HG02759 (cell line): ENCODE measurements around the gene TMEM170A.
"Not testable (repeated sequence)": the region's sequence is repeated elsewhere in the genome, so short reads cannot be mapped to it uniquely, and the experiment has no call there.

Experiments used
- ATAC-seq: cut with Tn5 transposase; IDR thresholded peaks from one replicate; pipeline ENCODE4 v1.9.1; 2021; ENCODE audit warnings: mild to moderate bottlenecking, moderate library complexity; ENCODE audit not compliant: unreplicated experiment

Gene TMEM170A, protein sequence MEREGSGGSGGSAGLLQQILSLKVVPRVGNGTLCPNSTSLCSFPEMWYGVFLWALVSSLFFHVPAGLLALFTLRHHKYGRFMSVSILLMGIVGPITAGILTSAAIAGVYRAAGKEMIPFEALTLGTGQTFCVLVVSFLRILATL

DNA sequence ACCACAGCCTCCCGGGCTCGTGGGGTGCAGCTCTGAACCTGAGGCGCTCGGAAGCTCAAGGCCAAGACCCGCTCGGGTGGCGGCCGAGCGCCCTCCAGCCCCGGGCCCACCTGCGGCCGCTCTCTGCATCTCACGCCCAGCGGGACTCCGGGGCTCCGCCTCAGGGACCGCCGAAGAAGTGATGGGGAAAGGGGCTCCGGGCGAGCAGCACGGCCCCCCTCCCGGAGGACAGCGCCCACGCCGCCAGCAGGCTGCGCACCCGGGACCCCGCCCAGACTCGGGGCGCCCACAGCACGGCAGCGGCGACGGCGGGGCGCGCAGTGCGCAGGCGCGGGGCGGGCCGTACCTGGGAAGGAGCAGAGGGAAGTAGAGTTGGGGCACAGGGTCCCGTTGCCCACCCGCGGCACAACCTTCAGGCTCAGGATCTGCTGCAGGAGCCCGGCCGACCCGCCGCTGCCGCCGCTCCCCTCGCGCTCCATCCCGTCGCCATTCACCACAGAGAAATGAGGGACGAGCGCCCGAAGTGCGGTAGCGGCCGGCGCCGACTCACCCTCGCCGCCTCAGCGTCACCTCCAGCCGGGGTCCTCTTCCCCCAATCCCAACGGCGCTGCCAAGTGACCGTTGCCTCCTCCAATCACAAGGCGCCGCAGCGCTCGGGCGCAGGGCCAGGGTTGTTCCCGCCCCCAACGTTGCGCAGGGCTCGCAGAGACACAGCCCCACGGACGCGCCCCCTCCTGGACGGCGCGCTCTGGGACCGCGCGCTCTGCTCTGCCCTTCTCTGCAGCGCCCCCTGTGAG lies at the start of gene TMEM170A:
Gene TMEM170A (minus strand): TSS at position 568 of the 797 bp plus-strand sequence. CDS start 89 bp downstream, at position 479.
- peak; percentile 96 for ATAC-seq

DNA sequence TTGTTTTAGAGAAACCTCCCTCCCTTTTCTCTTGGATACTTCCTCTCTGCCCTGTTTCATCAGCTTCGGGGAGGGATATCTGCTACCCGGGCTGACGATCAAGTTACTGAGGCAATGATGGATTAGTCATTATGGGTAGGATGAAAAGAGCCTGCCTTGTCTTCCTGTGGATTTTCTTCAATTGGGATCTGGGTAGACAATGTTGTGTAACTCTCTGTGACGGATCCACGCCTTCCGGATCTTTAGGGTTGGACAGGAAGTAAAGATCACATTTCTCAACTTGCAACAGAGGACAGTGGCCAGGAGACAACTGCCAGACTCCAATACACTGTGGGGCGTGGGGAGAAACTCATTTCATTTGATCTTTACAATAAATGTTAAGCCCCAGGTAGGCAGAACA lies 42.1 kb upstream of the TMEM170A start:
- ATAC-seq: no peak

DNA sequence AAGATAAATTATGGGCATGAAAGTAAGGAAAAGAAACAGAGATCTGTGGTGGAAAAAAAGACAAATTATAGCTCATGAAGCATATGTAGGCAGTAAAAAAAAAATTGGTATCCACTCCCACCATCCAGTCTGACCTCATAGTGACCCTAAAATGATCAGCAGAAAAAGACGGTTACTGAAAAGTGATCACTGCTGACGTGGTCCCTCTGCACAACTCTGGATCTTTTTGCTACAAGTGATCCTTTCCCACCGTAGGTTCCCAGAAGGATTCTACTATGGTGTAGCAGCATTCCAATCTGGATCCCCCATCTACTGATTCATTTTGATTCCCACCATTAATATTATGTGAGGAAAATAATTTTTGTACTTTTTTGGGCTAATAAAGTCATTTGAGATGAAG lies 41.6 kb upstream of the TMEM170A start:
- ATAC-seq: no peak

DNA sequence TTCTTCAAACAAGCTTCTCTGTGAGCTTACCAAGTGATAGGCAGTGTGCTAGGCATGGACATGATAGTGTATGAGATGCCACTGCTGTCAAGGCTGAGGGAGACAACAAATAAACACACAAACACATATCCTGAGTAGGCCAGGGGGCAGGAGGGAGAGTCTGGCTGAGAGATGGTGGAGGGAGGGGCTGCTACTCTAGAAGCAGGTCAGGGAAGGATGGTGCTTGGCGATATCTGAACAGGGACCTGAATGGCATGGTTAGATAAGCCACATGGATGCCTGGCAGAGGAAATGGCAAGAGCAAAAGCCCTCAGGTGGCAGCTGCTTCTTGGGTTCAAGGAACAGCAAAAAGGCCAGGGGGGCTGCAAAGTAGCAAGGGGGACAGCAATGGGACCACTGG lies 39.3 kb upstream of the TMEM170A start:
- ATAC-seq: no peak

DNA sequence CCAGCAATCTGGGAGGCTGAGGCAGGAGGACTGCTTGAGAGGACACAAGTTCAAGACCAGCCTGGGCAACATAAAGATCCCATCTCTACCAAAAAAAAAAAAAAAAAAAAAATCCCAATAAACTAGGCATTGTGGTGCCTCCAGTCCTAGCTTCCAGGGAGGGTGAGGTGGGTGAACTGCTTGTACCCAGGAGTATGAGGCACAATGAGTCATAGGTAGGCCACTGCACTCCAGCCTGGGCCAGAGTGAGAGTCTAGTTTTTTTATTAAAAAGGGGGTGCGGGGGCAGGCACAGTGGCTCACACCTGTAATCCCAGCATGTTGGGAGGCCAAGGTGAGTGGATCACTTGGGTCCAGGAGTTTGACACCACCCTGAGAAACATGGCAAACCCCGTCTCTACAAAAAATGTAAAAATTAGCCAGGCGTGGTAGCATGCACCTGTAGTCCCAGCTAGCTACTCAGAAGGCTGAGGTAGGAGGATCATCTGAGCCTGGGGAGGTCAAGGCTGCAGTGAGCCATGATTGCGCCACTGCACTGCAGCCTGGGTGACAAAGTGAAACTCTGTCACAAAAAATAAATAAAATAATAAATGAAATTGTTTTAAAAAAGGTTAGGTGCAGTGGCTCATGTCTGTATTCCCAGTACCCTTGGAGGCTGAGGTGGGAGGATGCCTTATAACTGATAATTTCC lies 38.6 kb upstream of the TMEM170A start:
- no peak for ATAC-seq

DNA sequence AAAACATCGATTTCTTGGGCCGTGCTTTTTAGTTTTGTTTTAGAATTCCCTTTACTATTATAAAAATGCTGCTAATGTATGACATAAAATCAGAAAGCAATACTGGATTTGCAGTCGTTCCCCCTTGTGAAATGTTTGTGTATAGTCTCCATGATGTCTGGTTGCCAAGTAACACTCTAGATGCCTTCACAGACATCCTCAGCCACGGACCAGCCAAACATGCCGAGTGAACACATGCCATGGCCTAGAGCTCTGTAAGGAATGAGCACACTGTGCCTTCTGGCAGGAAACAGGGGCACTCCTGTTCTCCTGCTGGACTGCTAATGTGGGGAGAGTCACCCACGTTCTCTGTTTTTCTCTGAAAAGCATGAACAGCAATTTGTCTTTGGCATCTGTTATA lies 37.3 kb upstream of the TMEM170A start:
- ATAC-seq: not testable (repeated sequence)

DNA sequence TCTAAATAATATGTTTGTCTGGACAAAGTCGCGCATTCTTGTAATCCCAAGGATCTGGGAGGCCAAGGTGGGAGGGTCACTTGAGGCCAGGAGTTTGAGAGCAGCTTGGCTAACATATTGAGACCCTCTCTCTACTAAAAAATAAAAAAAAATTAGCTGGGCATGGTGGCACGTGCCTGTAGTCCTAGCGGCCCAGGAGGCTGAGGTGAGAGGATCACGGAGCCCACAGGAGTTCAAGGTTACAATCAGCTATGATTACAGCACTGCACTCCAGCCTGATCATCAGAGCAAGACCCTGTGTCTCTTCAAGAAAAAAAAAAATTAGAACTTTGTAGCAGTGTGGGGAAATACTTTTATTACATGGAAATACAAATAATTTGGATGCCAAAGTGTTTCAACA lies 36.9 kb upstream of the TMEM170A start:
- no peak for ATAC-seq

DNA sequence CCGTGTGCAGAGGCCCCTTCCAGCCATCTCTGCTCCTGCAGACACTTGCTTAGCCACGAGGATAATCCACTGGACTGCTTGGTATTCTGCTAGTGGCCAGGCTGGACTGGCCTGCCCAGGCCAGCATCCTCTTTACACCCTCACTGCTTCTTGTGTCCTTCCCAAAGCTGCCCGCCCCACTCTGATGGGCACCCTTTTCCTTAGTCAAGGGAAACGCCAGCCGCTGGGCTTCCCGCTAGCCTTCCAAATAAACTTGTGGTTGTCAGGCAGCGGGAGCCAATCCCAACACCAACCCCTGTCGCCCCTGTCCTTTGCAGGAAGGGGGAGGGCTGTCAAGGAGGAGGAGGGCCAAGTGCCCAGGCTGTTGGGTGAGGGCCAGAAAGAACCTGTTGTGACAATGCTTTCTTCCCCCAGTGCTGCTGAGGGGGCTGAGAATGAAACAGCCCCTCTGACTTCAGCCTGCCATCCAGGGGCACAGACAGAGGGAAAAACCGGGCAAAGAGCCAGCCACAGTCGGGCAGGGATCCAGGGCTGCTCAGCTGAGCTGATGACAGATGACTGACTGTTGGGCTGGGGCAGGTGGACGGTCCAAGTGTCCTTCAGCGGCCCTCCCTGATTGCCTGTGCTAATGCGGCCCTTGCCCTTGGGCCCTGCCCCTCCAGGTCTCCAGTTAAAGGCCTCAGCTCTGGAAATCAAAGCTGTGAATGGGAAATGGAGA lies 34.3 kb upstream of the TMEM170A start:
- ATAC-seq: not testable (repeated sequence)

DNA sequence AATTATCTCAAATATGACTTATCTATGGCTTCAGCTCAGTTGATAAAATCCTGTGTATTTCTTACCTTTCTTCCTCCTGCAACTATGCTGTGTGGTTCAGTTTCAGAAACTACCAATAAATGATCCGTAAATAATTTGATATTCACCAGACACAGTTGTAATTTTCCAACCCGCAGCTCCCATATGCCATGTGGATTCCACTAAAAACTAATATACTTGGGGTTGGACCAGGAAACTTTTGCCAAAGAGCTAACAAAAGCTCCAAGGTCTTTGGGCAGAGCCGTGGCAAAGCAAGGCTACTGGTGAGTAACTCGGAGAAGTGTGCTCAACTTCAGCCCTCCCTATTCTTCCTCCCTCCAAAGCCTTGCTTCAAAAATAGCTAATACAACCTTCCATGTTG lies 33.1 kb upstream of the TMEM170A start:
- no peak for ATAC-seq

DNA sequence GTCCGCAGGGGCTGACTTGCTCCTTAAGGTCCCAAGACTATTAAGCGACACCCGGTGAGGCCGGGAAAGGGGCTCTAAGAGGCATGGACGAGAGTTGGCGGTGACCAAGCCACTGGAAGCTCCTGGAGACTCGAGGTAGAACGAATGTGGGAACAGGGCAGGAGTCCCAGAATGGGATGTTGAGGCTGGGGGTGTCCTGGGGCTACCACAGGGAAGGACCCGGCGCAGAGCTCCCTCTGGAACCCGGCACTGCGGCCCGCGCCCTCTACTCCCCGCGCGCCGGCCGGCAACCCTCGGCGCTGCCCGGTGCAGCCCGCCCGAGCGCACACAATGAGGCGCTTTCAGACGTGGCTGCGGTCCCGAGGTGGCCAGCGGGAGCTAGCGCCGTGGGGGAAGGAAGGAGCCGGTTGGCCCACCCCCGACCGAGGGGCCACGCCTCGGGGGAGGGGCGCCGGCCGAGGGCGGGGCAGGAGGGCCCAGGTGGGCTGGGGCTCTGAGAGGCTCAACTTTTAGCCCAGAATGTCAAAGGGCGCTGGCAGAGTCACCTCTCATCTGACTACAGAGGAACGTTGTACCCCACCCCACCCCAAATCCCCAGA lies 30.7 kb upstream of the TMEM170A start, which contains the start of gene CHST6:
Gene CHST6 (minus strand): TSS at position 366 of the 599 bp plus-strand sequence. CDS start 15,613 bp downstream, outside the sequence.
- peak; percentile 85 for ATAC-seq

DNA sequence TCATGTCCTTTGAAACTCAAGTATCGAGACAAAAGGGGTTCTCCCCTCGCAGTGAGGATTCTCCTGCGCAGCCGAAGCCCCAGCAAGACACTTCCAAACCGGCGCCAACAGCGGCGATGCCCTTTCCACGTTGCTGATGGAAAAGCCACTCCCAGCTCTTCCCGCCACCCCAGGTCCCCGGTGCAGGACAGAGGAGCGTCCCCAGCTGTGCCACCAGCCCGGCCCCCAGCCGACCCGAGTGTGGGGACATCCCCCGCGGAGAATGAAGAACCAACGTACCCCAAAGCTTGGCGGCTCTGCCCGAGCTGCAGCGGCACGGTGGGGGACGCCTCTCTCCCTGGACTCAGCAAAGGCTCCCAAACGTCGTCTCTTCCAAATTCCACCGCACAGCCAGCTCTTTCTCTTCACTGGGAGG lies 30.2 kb upstream of the TMEM170A start:
- peak; percentile 5 for ATAC-seq

DNA sequence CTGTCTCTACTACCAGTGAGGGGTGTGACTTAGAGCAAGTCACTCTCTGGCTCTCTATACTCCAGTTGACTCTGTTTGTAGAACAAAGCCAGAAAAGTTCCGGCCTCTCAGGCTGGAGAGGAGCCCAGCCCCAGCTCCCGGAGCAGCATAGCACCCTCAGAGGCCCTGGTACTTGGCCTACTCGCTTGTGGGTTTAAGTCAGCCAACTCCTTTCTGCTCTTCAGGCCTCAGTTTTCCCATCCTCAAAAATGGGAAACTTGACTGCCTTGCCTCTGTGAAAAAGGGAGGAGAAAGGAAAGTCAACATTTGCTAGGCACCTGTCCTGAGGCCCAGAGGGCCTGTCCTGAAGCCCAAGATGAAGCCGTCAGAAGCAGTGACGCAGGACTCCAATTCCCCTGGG lies 29.7 kb upstream of the TMEM170A start:
- no peak for ATAC-seq

DNA sequence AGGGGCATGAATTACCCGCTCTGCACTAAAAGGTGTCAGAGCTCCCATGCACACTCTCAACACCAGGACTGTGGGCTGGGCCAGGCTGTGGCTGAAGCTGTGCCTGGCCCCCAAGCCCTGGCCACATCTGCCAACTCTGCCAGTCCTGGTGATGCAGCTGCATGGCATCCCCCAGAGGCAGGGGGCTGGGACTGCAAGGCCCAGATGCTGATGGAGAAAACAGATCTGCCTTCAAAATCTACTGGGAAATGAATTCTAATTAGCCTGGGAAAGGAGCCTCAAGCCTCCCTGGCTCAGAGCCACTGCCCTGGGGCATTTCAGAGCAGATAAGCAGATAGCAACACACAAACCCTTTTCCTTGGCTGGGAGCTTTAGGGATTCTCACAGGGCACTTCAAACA lies 27.4 kb upstream of the TMEM170A start:
- ATAC-seq: no peak

DNA sequence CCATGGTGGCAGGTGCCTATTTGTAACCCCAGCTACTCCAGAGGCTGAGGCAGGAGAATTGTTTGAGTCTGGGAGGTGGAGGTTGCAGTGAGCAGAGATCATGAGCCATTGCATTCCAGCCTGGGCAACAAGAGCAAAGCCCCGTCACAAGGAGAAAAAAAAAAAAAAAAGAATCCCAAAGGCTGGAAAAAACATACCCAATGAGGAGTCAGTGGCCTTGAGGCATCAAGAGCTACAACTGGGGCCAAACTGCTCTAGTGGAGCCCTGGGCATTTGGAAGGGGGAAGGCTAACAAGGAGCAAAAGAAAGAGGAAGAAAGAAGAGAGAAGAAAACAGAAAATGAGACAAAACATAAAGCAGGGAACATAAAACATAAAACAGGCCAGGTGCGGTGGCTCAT lies 23.8 kb upstream of the TMEM170A start:
- ATAC-seq: no peak

DNA sequence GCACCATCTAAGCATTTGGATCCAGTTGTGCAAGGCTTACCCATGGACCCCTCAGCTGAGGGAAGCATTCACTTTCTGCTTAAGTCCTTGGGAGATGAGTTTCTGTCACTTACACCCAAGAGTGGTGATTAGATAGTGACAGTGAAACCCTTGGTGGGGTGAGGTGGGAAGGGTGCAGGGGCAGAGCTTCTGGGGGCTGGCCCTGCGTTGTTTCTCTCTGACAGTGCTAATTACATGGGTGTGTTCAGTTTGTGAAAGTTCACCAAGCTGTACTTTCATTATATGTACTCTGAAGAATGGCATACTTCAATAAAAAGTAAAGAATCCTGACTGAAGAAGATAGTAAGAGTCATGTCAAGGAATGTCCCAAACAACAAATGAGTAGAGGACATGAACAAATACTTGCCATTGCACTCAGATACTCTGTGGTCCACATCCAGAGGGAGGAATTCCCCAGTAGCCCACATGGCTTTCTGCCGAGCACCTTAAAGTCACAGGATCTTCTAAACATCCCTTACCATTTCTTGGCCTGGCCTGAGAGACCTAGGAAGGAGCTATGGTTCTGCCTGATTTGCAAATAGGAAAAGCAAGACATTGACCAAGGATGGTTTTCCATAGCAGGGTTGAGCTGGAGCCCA lies 22.3 kb upstream of the TMEM170A start:
- ATAC-seq: peak; percentile 37

DNA sequence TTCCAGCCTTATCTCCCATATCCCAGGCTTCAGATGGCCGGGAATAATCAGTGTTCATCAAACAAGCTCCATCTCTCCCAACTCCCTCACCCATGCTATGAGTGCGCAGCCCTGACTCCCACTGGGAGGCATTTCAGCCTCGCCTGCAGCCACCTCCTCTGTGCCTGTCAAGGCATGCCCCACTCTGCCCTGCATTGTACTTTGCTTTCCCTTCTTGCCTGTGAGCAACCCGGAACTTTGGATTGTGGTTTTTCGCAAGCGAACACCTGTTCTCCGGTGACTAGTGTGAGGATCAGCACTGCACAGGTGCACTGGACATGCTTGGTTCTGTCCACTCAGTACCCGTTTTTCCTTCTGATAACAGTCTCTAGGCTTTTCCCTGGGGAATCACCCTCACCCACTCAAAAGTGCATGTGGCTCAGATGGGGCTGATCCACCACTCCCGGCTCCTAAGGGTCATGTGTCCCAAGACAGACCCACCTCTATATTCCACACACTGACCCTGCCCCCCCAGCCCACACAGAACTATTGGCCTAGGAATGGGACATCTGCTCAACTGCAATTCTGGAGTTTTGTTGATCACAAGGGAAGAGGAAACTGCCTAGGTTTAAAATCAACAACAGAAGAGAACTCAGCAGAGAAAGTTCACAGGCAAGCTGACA lies 21.7 kb upstream of the TMEM170A start:
- no peak for ATAC-seq

DNA sequence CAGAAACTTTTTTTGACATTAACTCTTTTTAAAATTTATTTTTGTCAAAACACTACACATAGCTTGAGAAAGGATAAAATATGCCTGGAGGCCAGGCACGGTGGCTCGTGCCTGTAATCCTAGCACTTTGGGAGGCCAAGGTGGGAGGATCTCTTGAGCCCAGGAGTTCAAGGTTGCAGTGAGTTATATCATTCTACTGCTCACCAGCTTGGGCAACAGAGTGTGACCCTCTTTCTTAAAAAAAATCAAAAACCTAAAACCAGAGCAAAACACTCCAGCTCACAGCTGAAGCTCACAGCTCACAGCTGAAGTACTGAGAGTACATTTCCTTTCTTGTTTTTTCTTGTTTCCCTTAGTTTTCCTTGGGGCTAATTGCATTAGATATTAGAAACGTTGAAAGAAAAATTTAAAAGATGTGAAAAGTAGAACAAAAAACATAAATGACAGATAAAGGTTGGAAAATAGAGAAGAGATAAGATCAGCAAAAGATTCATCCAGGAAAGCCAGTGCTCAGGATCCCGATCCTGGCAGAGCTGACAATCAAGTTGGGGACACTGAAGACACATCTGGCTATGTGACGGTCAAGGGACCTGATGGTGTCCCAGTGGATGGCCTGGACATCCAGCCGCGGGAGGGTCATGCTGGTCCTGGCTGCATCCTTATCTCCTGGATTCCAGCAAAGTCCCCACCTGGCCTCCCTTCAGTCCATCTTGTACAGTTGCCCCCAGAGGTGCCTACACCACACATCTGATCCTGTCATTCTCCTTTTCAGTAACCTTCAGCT lies 20.9 kb upstream of the TMEM170A start:
- peak; percentile 37 for ATAC-seq

DNA sequence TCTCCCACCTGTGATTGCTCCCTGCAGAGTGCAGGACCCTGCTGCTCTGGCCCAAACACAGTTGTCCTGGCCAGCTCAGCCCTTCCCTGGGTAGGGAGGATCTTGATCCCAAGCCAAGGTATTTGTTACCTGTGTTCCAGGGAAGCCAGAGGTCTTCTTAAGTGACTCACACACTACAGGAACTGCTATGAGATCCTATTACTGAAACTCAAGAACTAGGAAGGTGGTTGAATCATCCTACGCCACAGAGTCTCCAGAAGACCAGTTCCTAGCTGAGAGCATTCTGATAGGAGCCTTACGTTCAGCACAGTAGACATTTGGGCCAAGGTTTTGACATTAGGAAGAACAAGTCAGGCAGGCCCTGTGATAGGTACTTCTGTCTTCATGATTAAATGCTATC lies 18.7 kb upstream of the TMEM170A start:
- ATAC-seq: no peak
